HCEC 1CT (cell line): ENCODE data around the gene TOMM20.
"Not testable (repeated sequence)": the region's sequence is repeated elsewhere in the genome, so short reads cannot be mapped to it uniquely, and the experiment has no call there.

Experiments used
- DNase-seq: peaks from one replicate; pipeline ENCODE4 v3.0.0-alpha.2; 2017

Gene TOMM20

DNA sequence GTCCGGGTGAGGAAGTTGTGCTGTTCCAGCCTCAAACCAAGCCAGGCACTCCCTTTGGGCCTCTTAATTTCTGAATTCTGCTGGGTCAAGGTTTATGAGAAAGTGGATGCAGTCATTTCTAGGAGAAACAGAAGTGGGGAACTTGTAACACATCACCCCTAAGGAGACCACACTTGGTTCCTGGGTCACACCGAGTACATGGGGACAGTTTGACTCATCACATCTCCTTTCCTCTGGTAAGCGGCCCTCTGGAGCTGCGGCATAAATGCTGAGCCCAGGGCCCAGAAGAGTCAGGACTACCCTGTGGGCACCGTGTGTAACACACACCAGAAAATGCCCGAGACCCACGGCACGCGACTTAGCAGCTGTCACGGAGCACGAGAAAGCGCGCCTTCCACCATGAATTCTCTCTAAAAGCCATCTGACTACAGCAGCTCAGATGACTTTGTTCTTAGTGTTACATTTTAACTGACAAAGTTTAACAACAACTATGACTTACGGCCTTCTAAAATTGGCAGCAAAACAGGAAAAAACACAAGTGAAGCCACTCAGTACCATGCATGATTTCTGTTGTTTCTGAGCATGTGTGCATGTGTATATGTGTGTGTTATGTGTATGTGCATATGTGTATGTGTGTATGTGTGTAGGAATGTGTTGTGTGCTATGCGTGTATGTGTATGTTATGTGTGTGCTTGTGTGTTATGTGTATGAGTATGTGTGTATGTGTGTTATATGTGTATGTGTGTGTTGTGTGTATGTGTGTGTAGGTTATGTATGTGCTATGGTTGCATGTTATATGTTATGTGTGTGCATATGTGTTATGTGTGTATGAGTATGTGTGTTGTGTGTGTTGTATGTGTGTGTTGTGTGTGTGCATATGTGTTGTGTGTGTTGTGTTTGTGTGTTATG, 50.8 kb downstream of the TOMM20 start:
- DNase-seq = no peak

DNA sequence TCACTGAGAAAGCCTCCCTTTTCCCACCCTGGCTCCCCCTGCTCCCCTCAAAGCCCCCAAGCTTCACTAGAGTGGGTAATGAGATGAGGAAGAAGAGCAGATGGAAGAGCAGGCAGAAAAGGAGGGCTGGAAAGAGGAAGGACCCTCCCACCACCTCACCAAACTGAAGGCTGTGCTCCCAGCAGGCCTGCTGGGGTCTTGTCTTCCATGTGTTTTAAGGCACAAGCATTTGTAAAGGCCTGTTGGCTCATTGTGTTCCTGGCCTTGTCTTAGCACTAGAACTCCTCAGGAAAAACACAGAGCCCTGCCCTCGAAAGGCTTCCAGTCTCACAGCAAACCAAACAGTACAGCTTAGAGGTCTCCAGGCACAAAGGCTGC, 51.5 kb downstream of the TOMM20 start:
- DNase-seq = no peak

DNA sequence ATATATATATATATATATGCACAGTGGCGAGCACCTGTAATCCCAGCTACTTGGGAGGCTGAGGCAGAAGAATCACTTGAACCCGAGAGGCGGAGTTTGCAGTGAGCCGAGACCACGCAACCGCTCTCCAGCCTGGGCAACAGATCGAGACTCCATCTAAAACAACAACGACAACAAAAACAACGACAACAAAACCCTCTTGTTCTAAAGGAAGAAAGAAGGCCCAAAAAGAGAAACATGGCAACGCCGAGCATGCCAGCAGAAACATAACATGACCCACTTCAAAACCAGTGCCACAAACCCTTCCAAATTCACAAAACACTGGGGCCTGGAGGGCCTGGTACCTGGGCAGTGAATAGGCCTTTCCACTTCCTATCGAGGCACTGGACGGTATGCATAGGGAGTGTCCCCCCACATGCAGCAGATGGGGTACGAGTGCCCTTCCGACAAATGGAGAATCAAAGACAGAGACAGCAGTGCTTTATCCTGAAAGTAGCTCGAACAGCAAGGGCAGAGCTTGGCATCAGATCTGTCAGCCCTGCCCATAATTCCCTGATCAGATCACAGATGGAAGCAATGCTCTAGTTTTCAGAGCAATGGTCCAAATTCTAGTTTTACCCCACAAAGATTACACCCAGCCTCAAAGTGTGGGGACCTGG, 52.0 kb downstream of the TOMM20 start:
- DNase-seq = no peak

DNA sequence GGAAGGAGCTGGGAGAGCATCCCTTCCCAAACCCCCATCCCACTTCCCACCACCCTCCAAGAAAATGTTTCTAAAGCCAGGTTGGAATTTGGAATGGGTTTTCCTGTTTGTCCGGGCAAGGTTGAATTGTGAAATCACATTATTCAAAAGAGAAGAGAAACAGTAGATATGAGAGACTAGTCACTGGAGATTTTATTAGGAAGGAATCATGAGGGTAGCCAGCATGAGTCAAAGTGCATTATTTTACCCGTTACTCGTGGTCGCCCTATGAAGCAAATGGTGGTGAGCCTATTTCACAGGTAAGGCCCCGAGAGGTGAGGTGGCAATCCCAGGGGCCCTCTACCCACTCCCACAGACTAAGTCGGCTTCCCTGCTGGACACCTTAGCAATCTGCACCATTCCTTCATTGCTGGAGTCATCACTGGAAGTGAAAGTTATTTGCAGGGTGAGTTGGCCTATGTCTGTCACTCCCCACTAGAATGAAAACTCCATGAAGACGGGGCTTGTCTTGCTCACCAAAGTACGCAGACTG, 52.8 kb downstream of the TOMM20 start:
- peak; percentile 48 for DNase-seq

DNA sequence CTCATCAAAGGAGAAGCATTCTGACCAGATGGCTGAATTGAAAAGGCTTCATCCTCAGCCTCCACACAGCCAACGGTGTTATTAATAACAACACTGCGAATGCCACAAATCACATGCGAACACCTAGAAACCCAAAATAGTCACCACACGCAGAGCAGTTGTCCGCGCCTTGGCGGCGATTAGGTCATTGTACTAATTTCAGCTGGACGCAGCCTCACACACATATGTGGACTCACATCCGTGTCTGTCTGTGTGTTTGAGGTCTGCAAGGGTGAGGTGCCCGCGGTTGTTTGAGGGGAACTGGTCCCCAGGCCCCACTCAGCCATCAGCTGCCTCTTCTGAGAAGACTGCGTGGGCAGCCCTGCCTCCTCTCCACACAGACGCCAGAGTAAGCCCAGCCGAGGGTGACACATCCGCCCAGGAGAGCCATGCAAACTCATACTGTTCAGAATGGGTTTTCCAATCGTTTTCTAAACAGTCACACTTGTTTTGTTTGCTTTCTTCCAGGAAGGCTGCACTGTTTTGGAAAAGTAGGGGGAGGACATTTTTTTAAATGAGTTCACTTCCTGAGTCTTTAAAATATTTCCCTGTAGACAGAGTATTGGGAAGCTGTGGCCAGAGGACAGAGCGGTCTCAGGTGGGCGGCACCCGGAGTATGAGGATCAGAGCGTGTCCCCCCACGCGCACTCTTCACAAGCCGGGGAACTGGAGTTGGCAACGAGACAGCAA, 53.4 kb downstream of the TOMM20 start:
- peak; percentile 88 for DNase-seq

DNA sequence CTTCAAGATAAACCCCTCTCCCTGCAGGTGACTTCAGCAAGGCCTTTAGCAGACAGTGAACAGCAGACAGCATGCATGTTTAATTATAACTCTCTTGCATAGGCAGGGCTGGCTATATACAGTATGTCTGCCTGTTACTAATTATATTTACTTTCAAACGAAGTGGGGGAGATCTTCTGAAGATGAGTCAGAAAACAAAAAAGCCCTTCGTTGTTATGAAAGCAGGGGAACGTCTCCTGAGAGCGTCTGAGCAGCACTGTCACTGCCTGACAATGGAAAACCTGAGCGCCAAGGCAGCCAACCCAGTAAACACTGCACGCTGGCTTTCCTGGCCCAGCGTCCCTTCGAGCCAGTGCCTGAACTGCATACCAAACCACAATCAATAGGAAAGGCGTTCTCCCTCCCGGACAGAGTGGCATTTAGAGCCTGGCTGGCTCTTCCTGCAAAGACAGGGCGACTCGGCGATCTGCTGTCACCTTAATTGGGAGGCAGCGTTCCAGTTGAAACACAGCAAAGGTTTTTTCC, 54.1 kb downstream of the TOMM20 start:
- DNase-seq = peak; percentile 79

DNA sequence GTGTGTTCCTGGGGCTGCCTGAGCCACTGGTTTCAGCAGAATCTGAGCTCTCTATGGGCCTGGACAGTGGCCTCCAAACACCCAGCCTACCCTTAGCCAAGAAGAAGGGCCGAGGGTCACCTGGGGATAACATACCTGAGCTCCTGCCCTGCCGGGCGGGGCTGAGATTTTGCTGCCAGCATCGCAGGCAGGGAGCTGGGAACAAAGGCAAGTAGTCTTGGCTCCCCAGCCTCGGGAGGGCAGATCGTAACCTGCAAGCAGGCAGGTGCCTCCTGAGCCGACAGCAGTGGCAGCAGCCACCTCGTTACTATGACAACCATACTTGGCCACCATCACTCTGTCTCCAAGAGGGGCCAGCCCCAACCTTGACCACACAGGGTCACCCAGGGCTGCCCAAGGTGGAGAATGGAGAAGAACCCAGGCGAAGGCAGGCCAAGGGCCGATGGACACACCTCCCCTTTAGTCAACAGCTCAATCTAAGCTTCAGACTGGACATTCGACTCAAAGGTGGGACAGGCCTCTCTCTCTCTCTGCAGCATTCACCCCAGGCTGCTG, 54.6 kb downstream of the TOMM20 start:
- no peak for DNase-seq

DNA sequence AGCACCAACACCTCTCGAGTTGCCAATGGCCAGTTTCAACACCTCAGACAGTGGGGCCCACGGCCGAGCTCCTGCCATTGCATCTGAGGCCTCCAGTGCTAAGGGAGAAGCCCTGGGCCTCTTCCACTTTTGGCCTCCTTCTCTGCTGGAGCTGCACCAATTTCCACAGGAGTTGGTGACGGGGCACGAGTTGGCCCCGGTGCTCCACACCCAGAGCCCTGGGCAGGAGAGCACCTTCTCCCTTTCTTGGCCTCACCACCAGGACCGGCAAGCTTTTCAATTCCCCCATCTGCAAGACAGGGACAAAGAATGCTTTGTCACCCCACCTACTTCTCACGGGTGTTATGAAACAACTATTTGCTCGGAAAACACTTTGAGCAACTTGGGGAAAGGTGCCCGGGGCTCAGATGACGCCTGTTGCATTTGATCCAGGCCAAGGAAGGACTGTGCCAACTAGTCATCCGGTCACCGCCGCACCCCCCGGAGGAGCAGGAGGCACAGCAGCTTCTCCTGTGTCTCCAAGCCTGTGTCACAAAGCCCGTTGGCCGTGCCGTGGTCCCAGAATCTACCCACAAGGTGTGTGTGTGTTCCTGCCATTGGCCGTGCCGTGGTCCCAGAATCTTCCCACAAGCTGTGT, 55.2 kb downstream of the TOMM20 start:
- DNase-seq = no peak

DNA sequence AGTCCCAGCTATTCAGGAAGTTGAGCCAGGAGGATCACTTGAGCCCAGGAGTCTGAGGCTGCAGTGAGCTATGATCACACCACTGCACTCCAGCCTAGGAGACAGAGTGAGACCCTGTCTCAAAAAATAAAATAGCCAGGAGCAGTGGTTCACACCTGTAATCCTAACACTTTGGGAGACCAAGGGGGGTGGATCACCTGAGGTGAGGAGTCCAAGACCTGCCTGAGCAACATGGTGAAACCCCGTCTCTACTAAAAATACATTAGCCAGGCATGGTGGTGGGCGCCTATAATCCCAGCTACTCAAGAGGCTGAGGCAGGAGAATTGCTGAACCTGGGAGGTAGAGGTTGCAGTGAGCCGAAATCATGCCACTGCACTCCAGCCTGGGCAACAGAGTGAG, 56.1 kb downstream of the TOMM20 start:
- not testable (repeated sequence) for DNase-seq

DNA sequence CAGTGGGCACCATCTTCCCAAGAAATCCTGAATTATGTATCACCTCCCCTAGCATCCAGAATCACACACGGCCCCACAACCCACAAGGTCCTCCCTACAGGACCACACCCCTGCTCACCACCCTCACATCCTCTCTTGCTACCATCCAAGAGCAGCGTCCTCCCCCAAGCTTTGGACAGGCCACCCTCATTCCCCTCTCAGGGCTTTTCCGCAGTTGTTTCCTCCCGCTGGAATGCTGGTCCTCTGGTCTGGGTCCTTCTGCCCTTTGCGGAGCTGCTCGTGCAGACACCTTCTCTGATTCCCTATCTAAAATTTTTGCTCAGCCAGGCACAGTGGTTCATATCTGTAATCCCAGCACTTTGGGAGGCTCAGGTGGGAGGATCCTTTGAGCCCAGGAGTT, 56.5 kb downstream of the TOMM20 start:
- DNase-seq = no peak

DNA sequence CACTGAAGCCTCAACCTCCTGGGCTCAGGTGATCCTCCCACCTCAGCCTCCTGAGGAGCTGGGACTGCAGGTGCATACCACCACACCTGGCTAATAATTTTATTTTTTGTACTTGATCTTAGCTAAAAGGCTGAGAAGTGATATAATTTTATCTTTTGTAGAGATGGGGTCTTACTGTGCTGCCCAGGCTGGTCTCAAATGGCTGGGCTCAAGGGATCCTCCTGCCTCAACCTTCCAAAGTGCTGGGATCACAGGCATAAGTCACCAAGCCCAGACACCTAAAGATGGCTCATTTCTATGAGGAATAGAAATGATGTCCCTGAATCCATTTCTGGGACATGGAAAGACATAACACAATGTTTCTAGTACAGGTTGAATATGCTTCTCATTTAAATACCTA, 57.8 kb downstream of the TOMM20 start:
- DNase-seq = no peak

DNA sequence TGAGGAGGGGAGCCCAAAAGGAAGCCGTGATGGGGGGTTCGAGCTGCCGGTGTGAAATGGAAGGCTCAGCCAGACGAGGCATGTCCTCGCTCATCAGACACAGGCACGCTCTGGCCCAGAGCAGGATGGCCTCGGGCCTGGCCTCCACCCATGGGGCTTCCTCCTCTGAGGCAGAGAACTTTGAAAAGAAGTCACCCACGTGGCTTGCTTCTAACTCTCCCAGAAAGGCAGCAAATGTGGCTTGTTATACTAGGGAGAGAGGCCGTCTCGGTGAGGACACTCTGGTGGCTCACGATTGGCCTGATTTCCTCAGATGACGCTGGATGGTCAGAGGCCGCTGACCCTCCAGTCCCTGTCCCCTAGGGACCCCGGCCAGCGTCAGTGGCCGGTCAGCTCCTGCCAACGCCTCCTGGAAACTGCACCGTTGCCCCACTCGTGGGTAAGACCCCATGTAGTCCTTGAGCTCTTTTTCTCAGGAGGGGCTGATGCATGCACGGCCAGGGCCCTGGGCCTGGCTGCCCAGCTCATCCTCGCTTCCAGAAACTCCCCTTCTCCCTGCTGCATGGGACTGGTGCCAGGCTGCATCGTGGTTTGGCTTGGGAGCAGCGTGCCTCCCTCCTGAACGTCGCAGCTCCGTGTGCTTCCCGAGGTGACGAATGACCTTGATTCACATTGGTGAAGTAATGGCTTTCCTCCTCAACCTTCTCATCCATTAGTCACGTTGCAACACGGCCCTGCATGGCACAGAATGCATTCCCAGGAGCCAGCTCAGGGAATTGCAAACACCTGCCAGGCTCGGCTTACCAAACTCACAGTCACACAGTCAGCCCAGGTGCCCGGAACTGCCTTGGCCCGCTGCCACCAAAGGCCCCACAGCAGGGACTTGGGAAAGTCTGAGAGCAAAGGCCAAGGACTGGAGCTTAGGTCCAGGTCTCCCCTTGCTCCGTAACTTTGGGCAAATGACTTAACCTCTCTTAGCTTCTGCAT, 58.8 kb downstream of the TOMM20 start:
- DNase-seq = peak; percentile 89

DNA sequence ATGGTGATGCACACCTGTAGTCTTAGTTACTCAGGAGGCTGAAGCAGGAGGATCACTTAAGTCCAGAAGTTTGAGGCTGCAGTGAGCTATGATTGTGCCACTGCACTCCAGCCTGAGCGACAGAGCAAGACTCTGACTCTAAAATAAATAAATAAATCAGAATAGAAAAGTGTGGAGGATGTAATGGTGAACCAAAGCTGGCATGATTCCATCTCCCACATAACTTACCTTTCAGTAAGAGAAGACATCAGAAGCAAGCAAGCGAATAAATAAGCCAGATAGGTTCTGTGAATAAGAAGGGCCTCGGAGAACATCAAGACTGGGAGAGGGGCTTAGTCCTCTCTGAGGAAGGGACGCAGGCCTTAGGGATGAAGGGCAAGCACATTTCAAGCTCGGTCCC, 59.5 kb downstream of the TOMM20 start:
- no peak for DNase-seq

DNA sequence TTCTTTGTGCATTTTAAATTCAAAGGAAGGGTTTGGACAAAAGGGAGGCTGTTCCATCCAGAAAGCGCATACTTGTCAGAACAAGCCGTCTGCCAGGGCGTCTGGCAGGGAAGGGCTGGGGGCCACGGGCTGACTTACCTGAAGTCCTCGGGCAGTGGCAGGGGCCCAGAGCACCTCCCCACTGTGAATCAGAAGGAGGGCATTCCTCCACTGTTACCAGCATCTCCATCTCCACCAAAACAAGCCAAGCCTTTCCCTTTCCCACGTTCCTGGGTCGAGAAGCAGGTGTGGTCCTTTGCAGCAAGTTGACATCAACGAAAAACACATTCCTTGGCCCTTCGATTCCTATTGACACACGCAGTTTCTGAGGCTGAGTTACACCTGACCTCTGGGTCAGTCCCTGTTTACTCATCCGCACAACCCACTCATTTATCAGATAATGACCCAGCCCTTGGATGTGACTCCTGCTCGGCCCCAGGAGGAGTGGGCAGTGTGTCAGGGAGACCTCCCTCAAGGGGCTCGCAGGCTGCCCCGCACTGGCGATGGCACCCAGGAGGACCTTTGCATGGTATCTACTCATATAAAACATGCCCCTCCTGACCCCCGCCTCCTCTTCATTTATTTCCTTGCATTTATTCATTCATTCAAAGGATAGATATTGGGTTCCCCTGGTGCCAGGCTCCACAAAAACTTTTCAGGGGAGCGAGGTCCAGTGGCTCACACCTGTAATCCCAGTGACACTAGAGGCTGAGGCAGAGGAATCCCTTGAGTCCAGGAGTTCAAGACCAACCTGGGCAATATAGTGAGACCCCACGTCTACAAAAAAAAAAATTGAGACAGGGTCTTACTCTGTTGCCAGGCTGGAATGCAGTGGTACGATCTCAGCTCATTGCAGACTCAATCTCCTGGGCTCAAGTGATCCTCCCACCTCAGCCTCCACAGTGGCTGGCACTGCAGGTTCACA, 60.2 kb downstream of the TOMM20 start:
- DNase-seq = peak; percentile 68

DNA sequence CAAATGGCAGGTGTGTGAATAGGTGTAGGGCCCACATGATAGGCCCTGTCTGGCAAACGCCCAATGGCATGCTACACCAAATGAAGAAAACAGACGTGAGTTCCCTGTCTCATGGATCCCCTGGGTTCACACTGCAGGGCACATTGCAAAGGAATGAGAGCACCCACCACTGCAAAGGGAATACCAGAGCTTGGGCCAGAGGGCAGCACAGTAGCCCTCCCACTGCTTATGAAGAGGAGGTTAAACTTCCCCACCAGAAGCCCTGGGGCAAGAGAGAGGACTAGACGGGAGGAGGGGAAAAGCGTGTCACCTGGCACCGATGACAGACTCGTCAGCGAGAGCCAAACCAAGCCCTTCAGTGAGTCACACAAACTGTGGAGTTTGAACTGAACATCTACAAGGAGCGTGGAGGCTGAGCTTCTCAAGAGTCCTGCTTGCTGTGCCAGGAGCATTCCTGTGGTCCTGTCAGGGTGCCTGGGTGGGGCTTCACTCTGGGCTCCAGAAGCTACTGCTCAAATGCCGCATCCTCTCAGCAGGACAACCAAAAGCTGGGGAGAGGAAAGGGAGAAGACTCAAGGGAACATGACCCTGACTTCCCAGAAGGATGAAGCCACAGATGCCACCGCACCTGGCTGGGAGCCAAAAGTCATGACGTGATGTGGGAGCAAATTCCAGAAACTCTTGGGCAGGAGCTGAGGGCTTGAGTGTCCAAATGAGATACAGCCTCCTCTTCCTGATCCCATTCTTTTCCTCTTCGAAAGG, 61.1 kb downstream of the TOMM20 start:
- peak; percentile 96 for DNase-seq

DNA sequence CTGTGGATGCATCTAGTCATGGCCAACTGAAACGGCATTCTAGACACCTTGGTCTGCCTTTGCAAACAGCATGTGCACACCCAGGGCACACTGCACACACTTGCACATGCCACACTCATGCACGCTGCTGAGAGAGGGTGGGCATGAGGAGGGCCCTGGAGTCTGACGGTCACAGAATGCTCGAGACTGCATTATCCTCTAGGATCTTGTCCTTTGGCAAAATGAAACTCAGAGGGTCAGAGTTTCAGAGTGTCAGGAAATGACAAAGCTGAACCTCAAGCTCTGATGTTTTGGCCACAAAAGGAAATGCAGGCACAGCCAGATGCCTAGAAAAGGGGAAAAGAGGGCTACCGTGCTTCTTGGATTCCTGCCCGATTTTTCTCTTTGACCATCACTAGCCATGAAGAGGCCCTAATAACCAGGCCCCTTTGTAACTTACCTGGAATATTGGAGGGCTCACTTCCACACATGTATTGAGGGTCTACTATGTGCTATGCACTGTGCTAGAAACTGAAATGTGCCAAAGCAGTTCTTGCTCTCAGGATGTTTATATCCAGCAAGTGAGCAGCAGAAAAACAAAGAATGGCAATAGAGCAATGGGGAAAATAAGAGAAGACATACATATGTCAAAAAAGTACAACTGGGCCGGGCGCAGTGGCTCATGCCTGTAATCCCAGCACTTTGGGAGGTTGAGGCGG, 65.4 kb downstream of the TOMM20 start:
- DNase-seq = no peak

DNA sequence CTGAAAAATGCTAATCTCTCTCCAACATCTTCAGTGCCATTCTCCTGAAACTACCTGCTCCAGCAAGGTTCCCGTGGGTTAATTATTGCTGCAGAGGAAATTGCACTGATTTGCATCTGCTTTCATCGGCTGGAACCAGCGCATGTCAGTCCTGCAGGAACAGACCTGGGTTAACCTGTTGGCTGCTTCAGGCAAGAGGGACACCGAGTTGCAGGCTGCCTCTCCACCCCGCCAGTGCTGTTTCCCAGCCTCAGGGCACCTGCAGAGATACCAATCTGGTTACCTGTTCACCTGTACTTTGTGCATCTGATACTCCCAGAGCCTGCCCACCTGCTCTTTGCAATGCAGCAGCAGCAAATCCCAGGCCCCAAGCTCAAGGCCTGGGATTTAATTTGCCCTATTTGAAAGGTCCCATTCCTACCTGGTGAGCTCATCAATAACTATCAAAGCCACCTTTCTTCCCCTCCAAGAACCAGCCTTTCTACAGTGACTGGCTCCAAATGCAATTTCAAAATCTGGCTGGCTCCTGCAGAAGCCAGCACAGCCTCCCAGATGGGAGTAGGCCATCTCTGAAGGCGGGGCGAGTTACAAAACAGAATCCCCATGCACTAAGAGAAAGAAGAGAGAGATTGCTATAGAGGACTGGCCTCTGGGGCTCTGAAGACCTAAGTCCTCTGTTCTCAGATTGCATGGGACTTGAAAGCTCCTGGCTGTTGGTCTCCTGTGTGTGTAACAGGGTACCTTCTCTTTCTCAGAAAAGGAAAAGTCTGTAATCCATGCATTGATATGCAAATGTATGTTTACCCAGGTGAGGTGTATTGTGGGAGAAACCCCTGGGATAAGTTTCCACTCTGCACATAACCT, 67.8 kb downstream of the TOMM20 start:
- DNase-seq = no peak
